ENCODE data around the gene SUFU.

GRCh38 chr10:102597131-102597991, 93.6 kb downstream of the SUFU start:
- TF ChIP-seq GATA3 (IDR thresholded peaks at IDR 0.05; ENCODE audit: low read depth, low read length) (no peak), GATA2 (IDR thresholded peaks at IDR 0.05; ENCODE audit: low read depth, low read length) (no peak)

Measured in SH-SY5Y (cell line).